COLO668 (cell line): ENCODE data around the gene SIGLEC9.

ENCODE experiments used
- DNase-seq: peaks from one replicate; lab custom pipeline; 2025; ENCODE audit not compliant: unreplicated experiment; lab: John Stamatoyannopoulos, UW

Gene SIGLEC9

DNA sequence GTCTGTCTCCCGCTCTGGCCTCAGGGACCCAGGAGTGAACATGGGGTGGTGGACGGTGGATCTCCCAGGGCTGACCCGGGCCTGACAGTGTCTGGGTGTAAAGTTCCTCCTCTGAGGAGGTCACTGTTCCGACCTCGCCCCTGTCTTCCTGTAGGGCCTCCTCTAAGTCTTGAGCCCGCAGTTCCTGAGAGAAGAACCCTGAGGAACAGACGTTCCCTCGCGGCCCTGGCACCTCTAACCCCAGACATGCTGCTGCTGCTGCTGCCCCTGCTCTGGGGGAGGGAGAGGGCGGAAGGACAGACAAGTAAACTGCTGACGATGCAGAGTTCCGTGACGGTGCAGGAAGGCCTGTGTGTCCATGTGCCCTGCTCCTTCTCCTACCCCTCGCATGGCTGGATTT lies at the start of gene SIGLEC9:
TSS of gene SIGLEC9 (plus strand) at position 178 of the 400 bp plus-strand sequence. CDS start at position 247, 69 bp downstream.
- DNase-seq: no peak

DNA sequence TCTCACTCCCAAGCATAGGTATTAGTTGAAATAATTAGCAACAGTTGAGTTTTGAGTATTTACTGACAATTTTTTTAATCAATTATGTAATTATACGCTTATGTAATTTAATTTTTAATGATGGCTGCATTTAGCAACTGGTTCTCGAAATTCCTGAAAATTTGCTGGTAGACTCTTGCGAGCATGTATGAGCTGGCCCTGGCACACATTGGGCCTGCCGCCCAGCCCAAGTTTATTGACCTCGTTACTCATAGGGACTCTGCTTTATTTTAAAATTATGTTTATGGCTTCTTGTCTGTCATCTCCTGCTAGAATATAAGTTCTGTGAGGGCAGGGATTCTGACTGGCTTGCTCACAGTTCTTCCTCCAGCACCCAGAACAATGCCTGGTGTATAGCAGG lies 48.7 kb upstream of the SIGLEC9 start:
- DNase-seq: no peak

DNA sequence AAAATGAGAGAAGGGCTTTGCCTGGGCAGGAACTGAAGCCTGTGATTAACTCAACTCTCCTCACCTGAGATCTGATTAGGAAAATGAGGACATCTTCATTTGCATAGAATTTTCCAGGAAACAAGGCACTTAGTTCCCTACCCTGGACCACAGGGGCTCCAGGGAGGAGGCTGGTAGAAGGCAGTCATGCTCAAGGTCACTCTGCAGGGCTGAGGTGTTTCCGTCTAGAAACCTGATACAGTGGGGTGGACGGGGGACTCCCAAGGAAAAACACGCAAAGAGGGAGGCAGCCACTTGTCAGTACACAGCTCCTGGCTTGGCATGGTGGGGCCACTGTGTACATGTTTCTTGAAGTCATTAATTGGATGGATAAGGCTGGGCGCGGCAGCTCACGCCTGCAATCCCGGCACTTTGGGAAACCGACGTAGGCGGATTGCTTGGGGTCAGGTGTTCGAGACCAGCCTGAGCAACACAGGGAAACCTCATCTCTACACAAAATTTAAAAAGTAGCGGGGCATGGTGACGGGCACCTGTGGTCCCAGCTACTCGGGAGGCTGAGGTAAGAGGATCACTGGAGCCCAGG lies 48.0 kb upstream of the SIGLEC9 start:
- DNase-seq: no peak

DNA sequence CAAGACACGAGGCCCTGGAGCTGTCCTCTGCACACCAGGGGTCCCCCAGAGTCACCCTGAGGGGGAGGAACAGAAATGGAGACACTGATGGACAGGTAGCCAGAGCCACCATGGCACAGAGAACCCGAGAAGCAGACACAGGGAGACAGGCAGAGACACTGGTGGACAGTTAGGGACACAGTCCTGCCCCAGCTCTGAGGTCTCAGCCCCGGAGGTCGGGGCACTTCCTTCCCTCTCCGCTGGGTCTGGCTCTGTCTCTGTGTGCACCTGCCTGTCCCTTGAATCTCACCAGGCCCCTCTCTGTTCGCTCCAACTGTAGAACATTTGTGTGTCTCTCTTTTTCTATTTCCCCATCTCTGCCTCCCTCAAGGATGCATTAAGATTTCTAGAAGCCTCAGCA lies 46.6 kb upstream of the SIGLEC9 start:
- DNase-seq: no peak

DNA sequence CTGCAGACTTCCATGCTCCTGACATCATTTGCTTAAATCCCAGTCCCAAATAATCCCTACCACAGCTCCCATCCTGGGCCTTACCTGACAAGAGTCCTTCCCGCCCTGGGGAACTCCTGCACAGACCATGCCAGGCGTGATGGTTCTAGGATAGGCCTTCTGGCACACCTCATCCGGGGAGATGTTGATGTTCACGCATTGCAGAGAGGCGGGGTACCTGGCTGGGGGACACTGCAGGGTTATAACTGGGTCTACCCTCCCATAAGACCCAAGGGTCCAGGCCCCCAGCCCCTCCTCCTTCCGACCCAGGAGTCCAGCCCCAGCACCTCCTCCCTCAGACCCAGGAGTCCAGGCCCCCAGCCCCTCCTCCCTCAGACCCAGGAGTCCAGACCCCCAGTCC lies 46.0 kb upstream of the SIGLEC9 start:
- no peak for DNase-seq

DNA sequence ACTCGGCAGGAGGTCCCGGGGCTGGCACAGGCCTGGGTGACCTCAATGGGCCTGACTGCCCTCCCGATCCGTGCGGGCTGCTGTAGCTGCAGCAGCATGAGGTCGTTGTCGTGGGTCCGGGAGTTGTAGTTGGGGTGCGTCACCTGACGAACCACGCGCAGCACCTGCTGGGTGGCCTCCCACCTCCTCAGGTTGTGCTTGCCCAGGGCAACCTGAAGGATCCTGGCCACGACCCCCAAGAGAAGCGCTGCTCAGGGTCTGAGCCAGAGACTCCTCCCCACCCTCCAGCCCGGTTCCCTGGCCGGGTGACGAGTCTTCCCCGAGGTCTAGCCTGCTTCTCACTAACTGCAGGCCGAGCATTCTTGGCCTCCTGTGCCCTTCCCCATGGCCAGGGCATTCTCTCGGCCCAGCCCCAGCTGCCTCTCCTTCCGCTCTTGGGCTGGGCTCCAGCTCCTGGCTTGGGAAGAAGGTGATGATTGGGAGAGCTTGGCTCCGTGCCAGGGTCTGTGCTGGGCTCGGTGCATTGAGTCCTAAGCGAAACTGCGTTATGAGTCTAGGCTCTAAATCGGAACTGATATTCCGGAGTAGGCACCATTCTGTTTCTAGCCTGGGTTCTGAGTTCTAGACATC lies 45.1 kb upstream of the SIGLEC9 start:
- peak; percentile 66 for DNase-seq

DNA sequence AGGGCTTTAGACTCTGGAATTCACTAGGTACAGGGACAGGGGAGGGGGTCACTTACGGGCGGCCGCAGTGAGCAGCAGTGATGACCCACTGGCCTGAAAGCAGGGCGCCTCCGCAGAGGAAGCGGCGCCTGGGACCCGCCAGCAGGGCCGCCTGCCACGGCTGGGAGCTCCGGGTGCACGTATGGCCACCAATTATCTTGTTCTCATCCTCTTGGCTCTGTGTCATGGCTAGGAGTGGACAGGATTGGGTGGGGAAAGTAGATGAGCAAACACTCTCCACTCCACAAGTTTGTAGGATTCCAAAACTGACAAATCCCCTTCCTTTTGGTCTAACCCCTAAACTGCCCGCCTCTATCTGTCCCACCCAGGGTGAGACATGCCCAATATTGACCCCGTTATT lies 43.2 kb upstream of the SIGLEC9 start:
- DNase-seq: no peak

DNA sequence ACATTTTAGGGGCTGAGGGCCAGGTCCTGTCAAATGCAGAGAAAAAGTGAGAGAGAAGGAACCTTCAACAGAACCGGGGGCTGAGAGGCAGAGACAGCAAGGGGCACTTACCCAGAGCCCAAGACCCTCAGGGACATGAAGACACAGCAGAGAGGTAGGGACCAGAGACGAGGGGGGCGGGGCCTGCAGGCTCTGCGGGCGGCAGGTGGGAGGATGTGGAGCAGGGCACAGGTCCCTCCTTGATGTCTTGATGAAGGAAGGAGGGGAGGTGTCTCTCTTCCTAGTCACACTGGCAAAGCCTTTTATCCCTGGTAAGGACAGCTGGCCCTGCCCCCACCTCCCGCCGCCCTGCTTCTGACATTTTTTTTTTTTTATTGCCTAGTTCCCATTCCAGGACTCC lies 42.1 kb upstream of the SIGLEC9 start, which contains the start of gene KLK14:
TSS of gene KLK14 (minus strand) at position 277 of the 400 bp plus-strand sequence. CDS start at position 4, 273 bp downstream.
- DNase-seq: no peak

DNA sequence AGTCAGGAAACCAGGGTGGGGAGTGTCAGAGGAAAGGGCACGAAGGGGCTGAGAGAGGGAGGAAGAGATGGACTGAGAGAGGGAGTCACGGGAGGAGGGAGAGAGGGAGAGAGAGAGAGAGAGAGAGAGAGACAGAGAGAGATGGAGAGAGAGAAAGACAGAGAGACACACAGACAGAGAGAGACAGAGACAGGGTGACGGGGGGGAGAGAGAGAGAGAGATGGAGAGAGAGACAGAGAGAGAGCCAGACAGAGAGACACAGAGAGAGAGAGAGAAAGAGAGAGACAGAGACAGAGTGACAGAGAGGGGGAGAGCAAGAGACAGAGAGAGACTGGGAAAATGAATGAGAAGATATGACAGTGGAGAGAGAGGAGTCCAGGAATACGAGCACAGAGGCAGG lies 41.5 kb upstream of the SIGLEC9 start:
- DNase-seq: no peak

DNA sequence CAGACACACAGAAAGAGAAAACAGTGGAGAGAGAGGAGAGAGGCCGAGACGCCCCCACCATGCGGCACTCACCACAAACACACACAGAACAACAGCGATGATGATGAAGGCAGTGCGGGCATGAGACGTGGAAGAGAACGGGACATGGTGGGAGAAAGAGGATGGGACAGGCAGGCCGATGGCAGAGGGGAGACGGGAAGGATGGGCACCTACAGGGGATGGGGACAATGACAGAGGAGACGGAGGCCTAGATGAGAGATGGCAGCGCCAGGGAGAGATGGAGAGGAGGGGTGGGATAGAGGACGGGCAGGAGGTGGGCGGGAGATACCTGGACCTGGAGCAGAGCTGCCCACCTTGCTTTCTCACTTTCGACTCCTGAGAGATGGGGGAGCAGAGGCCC lies 40.9 kb upstream of the SIGLEC9 start:
- DNase-seq: no peak

DNA sequence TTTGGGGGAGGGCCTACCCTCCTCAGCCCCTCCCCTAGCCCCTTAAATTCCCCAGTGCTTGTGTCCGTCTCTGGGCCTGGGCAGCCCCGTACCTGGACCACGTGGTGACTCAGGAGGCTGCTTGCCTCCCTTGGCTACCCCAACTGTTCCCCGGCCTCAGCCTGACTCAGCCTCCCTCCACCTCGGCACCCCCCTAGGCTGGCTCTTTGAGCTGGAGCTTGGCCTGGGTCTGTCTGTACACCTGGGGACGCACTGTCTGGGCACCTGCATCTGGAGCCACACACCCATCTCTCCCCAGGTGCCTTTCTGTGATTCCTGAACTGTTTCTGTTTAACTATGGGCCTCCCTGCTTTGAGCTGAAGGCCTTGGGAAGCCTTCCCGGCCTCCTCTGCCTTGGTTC lies 40.2 kb upstream of the SIGLEC9 start:
- no peak for DNase-seq

DNA sequence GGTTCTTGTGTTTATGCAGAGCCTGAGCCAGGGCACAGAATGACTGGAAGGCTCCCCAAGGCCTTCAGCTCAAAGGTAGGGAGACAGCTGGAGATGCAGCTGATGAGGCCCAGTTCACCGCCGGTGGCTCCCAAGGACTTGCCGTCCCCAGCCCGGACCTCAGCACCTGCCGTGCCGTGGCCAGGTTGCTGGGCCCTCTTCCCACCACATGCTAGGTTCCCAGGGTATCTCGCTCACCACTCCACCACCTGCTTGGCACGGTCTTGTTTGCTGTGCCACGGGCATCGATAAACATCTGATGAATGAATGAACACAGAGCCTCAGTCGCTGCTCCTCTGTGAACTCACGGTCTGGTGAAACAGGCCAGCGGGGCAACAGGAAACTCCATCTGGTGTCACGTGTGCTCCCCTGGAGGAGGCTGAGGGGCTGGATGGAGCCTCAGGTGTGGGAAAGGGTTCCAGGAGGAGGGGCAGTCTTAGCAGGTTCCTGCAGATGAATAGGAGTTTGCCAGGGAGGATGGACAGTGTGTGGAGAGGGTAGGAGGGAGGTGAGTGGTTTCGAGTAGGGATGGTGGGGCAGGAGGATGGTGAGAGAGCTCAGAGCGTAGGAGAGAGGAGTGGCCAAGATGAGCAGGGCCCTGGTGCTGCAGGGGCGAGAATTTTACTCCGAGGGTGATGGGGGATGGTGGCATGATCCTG lies 38.4 kb upstream of the SIGLEC9 start:
- peak; percentile 85 for DNase-seq

DNA sequence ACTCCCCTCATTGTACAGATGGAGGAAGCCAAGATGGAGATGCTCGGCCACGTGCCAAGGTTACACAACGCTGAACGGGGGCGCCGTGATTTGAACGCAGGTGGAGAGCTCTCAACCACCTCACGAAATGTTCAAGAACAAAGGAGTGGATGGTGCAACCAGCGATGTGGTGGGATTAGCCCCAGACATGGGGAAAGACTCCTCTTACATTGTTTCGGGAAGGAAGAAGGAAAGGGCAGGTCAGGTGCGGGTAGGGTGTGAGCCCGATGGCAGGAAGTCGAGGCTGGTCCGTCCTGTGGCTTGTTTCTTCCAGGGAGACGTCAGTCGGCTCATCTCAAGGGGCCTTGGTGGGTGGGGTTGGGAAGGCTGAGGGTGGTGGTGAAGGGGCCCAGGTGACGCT lies 34.9 kb upstream of the SIGLEC9 start:
- no peak for DNase-seq

DNA sequence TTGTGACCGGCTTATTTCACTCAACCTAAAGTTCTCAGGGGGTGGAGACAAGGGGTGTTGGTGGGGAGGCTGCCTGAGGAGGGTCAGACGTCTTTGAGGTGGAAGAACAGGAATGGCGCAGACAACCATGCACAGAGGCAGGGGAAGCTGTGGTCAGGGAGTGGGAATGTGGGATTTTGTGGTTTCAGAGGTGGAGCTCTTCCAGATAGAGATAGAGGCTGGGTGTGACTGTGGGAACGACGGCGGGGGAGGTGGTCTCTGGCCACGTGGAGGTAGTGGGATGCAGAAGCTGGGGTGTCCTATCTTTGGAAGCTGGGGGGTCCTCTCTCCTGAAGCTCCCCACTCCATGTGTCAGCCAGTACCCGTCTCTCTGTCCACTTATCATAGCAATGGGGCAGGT lies 34.2 kb upstream of the SIGLEC9 start:
- no peak for DNase-seq

DNA sequence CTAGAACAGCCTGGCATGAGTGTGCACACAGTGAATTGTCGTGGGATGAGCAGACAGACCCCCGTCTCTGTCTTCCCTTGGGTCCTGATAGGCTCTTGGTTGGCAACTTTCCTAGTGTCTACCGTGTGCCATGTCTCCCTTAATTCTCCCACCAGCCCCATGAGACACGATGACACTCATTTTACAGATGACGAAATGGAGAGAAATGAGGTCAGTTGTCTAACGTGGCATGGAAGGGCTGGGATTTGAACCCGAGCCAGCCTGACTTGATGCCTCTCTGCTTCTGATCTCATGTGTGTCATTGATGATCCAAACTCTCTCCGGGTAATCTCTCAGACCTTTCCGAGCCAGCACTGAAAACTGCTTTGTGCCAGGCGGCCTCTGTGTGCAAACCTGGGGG lies 33.6 kb upstream of the SIGLEC9 start:
- DNase-seq: no peak

DNA sequence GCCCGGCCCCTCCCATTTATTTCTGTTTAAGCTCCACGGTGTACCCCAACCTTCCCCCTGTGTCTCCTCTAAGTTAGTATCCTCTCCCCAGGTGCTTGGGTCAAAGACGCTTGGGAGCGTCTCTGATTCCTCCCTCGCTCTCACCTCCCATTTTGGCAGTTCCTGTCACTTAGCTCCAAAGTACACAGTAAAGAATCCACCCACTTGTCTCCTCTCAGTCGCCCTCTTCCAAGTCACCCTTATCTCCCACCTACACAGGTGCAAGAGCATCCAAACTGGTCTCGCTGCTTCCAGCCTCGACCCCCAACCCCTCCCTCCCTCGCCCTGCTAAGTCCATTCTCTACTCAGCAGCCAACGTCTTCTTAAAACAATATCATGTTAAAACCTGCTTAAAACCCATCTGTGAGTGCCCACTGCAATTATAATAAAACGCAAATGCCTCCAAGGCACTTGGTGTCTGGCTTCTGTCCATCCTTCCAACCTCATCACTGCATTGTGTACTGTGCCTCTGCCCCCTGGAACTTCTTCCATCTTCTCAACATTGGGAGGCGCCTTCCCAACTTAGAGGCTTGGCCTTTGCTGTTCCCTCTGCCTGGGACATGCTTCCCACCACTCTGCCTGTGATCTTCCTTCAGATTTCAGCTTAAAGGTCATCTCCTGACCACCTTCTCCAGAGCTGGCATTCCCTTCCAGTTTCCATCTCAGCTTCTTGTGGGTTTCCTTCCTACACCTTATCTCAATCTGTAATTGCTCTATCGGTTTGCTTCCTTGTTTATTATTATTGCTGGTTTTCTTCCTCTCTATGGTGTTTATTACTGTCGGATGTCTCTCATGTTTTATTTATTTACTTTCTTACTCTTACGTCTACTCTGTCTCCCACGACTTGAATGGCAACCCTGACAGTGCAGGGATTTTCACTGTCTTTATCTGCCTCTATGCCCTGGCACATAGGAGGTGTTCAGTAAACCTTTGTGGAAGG lies 32.5 kb upstream of the SIGLEC9 start:
- no peak for DNase-seq

DNA sequence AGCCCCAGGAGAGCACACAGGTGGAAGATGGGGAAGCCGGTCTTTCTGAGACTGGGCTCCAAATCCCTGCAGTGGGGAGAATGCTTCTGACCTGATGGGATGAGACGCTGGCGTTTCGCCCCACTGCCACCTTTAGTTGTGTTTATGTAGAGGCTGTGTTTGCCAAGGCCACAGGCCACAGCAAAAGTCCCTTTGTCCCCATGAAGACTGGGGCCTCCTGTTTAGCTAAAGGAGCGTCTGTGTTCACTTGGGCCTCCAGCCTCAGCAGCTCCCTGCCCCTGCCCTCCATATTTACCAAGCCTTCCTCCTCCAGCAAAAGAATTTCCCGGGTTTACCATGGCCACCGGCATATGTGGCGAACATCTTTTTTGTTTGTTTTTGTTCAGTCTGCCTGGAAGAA lies 31.6 kb upstream of the SIGLEC9 start:
- no peak for DNase-seq

DNA sequence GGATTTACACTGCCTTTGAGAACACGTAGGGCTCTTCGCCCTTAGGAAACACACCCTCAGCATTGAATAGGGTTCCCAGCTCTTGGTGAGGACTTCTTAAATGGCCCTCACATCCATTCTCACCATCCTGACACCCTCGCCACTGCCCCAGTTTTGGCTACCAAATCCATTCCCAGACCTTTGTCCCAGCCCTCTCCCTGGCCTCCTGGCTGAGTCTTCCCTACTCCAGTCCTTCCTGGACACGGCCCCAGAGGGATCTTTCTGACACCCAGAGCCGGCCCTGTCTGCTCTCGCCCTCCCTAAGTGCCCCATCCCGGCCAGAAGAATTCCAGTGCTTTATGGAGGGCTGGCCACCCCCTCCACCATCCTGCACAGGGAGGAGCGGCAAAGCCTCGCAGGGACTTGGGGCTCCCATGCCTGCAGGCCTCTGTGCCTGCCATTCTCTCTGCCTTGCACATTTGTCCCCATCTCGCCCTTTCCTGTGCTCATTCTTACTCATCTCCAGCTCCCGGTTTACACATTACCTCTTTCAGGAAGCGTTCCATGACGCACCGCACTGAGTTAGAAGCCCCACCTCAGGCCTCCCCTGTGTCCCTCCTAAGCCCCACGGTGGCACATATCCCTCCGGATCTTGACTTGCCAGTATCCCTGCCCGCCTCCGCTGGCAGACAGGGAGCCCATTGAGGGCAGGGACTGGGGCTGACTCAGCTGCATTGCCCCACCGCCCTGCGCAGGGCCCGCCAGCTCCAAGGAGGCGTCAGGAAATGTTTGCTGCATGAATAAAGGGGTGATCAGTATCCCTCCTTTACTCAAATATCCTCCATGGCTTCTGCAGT lies 31.0 kb upstream of the SIGLEC9 start:
- no peak for DNase-seq

DNA sequence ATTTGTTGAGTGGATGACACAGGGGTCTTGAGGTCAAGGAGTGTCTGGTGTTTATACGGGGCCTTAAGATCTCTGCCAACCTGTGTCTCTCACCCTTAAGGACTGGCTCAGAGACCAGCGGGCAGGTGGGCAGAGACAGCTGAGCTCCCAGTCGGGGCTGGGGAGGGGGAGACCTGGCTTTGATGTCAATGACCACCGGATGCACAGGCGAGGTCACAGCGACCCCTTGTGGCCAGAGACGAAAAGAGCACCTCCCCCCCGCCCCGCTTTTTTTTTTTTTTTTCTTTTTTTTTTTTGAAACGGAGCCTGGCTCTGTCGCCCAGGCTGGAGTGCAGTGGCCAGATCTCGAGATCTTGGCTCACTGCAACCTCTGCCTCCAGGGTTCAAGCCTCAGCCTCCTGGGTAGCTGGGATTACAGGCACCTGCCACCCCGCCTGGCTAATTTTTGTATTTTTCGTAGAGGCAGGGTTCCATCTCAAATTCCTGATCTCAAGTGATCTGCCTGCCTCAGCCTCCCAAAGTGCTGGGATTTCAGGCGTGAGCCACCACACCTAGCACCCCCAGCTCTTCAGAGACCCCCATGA lies 29.9 kb upstream of the SIGLEC9 start:
- DNase-seq: peak; percentile 35
